Neuron (in vitro differentiated cells): ENCODE results near the gene LBR.

Experiments used
- H2AFZ ChIP-seq: one replicate; pipeline ENCODE4 v1.6.1; 2013; ENCODE audit warnings: low read depth, mild to moderate bottlenecking, inconsistent platforms, low read length, moderate library complexity
- H3K27me3 ChIP-seq: one replicate; pipeline ENCODE4 v1.6.1; 2013; ENCODE audit warnings: low read length; ENCODE audit not compliant: insufficient read depth
- H3K36me3 ChIP-seq: one replicate; pipeline ENCODE4 v1.6.1; 2013; ENCODE audit warnings: low read length; ENCODE audit not compliant: insufficient read depth
- H3K4me1 ChIP-seq: one replicate; pipeline ENCODE4 v1.6.1; 2013; ENCODE audit warnings: low read length; ENCODE audit not compliant: insufficient read depth
- H3K4me3 ChIP-seq: 2 replicates; pipeline ENCODE4 v1.5.1; 2013; ENCODE audit warnings: mild to moderate bottlenecking, low read length, moderate library complexity
- H3K9me3 ChIP-seq: one replicate; pipeline ENCODE4 v1.6.1; 2013; ENCODE audit warnings: low read length

The LBR gene

GRCh38 chr1:225446595-225446960 is 18.7 kb upstream of the LBR start:
- H3K27me3 ChIP-seq, result no peaks in the 10 kb centered on the region
- H3K36me3 ChIP-seq, result no peaks in the 10 kb centered on the region
- H3K4me3 ChIP-seq, result no peak overlapping the region
- H2AFZ ChIP-seq, result no peak overlapping the region
- no peaks in the 10 kb centered on the region for H3K4me1 ChIP-seq
- H3K9me3 ChIP-seq, result no peaks in the 10 kb centered on the region

GRCh38 chr1:225445639-225446594 is 18.1 kb upstream of the LBR start:
- Histone ChIP-seq H3K9me3 (no peaks in the 10 kb centered on the region), H3K27me3 (no peaks in the 10 kb centered on the region), H3K4me3 (no peak overlapping the region), H3K4me1 (no peaks in the 10 kb centered on the region), H2AFZ (no peak overlapping the region), H3K36me3 (no peaks in the 10 kb centered on the region)

- Histone ChIP-seq H3K36me3 (no peaks in the 10 kb centered on the region), H3K4me1 (no peaks in the 10 kb centered on the region), H3K27me3 (no peaks in the 10 kb centered on the region), H3K4me3 (no peak overlapping the region), H2AFZ (no peak overlapping the region), H3K9me3 (no peaks in the 10 kb centered on the region)
These were observed 14.3 kb upstream of the LBR start for GRCh38 chr1:225442123-225442505.

GRCh38 chr1:225441314-225442122 is 13.7 kb upstream of the LBR start:
- no peaks in the 10 kb centered on the region for H3K9me3 ChIP-seq
- H3K4me1 ChIP-seq, result no peaks in the 10 kb centered on the region
- no peaks in the 10 kb centered on the region for H3K27me3 ChIP-seq
- H3K36me3 ChIP-seq, result no peaks in the 10 kb centered on the region
- H2AFZ ChIP-seq, result no peak overlapping the region
- H3K4me3 ChIP-seq, result no peak overlapping the region

- Histone ChIP-seq H3K27me3 (no peaks in the 10 kb centered on the region), H3K4me3 (no peak overlapping the region), H3K4me1 (no peaks in the 10 kb centered on the region), H3K9me3 (no peaks in the 10 kb centered on the region), H2AFZ (no peak overlapping the region), H3K36me3 (no peaks in the 10 kb centered on the region)
These were observed 12.8 kb upstream of the LBR start for GRCh38 chr1:225440380-225441221.

GRCh38 chr1:225437710-225438437 is 10.0 kb upstream of the LBR start:
- H3K9me3 ChIP-seq, result no peaks in the 10 kb centered on the region
- no peaks in the 10 kb centered on the region for H3K36me3 ChIP-seq
- no peak overlapping the region for H2AFZ ChIP-seq
- H3K27me3 ChIP-seq, result no peaks in the 10 kb centered on the region
- no peak overlapping the region for H3K4me3 ChIP-seq
- H3K4me1 ChIP-seq, result no peaks in the 10 kb centered on the region

- H3K36me3 ChIP-seq, result no peaks in the 10 kb centered on the region
- H2AFZ ChIP-seq, result no peak overlapping the region
- no peaks in the 10 kb centered on the region for H3K27me3 ChIP-seq
- no peak overlapping the region for H3K4me3 ChIP-seq
- no peaks in the 10 kb centered on the region for H3K4me1 ChIP-seq
- peaks cover 5% of the 10 kb centered on the region for H3K9me3 ChIP-seq
These were observed 8.1 kb upstream of the LBR start for GRCh38 chr1:225435957-225436392.

GRCh38 chr1:225435487-225435886 is 7.6 kb upstream of the LBR start:
- no peaks in the 10 kb centered on the region for H3K4me1 ChIP-seq

GRCh38 chr1:225435076-225435475 is 7.2 kb upstream of the LBR start:
- H3K9me3 ChIP-seq, result peaks cover 5% of the 10 kb centered on the region
- no peaks in the 10 kb centered on the region for H3K4me1 ChIP-seq
- H3K36me3 ChIP-seq, result no peaks in the 10 kb centered on the region
- no peaks in the 10 kb centered on the region for H3K27me3 ChIP-seq
- H2AFZ ChIP-seq, result no peak overlapping the region
- H3K4me3 ChIP-seq, result no peak overlapping the region

More at GRCh38 chr1:225435487-225435886, 7.6 kb upstream of the LBR start:
- Histone ChIP-seq H3K4me3 (no peak overlapping the region), H3K9me3 (peaks cover 5% of the 10 kb centered on the region), H2AFZ (no peak overlapping the region), H3K36me3 (no peaks in the 10 kb centered on the region), H3K27me3 (no peaks in the 10 kb centered on the region)

GRCh38 chr1:225434046-225434445 is 6.2 kb upstream of the LBR start:
- no peak overlapping the region for H3K4me3 ChIP-seq
- no peaks in the 10 kb centered on the region for H3K36me3 ChIP-seq
- peaks cover 2% of the 10 kb centered on the region for H3K4me1 ChIP-seq
- H3K27me3 ChIP-seq, result no peaks in the 10 kb centered on the region
- no peak overlapping the region for H2AFZ ChIP-seq
- H3K9me3 ChIP-seq, result peaks cover 5% of the 10 kb centered on the region

GRCh38 chr1:225431081-225431863 is 3.4 kb upstream of the LBR start:
- no peaks in the 10 kb centered on the region for H3K27me3 ChIP-seq
- no peaks in the 10 kb centered on the region for H3K36me3 ChIP-seq
- peaks cover 5% of the 10 kb centered on the region for H3K9me3 ChIP-seq
- H2AFZ ChIP-seq, result no peak overlapping the region
- no peak overlapping the region for H3K4me3 ChIP-seq
- H3K4me1 ChIP-seq, result peaks cover 4% of the 10 kb centered on the region

GRCh38 chr1:225430301-225430700 is 2.5 kb upstream of the LBR start:
- Histone ChIP-seq H2AFZ (no peak overlapping the region), H3K9me3 (peaks cover 5% of the 10 kb centered on the region), H3K36me3 (no peaks in the 10 kb centered on the region), H3K27me3 (no peaks in the 10 kb centered on the region), H3K4me1 (peaks cover 14% of the 10 kb centered on the region), H3K4me3 (no peak overlapping the region)
